ENCODE results near the gene PRLH.

DNA sequence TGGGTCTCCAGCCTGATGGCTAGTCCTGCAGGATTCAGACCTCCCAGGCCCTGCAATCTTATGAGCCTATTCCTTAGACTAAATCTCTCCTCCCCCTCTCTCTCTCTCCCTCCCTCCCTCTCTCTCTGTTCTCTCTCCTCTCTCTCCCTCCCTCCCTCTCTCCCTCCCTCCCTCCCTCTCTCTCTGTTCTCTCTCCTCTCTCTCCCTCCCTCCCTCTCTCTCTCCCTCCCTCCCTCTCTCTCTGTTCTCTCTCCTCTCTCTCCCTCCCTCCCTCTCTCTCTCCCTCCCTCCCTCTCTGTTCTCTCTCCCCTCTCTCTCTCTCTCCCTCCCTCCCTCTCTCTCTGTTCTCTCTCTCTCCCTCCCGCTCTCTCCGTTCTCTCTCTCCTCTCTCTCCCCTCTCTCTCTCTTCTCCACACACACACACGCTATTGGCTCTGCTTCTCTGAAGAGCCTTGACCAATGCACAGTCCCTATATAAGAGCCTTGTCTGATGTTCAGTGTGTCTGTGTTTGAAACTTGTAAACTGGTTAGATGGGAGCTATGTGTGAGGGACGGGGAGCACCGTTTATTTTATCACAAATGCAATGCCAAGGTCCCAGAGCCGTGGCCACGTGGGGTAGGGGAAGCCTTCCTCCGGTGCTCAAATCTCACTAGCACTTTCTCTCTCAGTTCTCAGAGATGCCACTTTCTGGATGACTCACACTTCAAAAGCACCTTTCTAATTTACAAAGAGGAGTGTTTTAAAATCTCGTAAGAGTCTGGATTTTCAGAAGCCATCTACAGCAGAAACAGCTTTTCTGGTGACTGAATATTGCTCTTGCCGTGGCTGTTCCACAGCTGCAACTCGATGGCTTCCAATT lies 9.4 kb upstream of the PRLH start:
- TF ChIP-seq POLR2A (IDR thresholded peaks at IDR 0.05; ENCODE audit: low read length) (no peak), GATA1 (IDR thresholded peaks at IDR 0.05; ENCODE audit: low read depth, low read length) (no peak)

Measured in erythroblast (primary cell).